Loucy (cell line): ENCODE measurements around the gene DHRS3.
"Not testable (repeated sequence)": the region's sequence is repeated elsewhere in the genome, so short reads cannot be mapped to it uniquely, and the experiment has no call there.

Source experiments
- H2AFZ ChIP-seq: fragments of 200-600 bp; sonication (generic); 2 replicates; pipeline ENCODE4 v1.6.0; 2016; ENCODE audit warnings: antibody characterized with exemption, mild to moderate bottlenecking, low read length, moderate library complexity
- H3F3A ChIP-seq: fragments of 200-600 bp; 2 replicates; pipeline ENCODE4 v1.6.0; 2016; ENCODE audit warnings: antibody characterized with exemption, low read depth, mild to moderate bottlenecking
- H3K27me3 ChIP-seq: fragments of 200-600 bp; sonication (generic); 2 replicates; pipeline ENCODE4 v1.6.1; 2014; ENCODE audit warnings: low read length, mild to moderate bottlenecking; ENCODE audit not compliant: insufficient read depth, poor library complexity, severe bottlenecking
- H3K36me3 ChIP-seq: fragments of 200-600 bp; sonication (generic); 2 replicates; pipeline ENCODE4 v1.6.1; 2016; ENCODE audit warnings: low read length; ENCODE audit not compliant: insufficient read depth
- H3K4me1 ChIP-seq: fragments of 200-600 bp; sonication (generic); 2 replicates; pipeline ENCODE4 v1.5.1; 2014; ENCODE audit warnings: low read length, mild to moderate bottlenecking; ENCODE audit not compliant: insufficient read depth, poor library complexity, severe bottlenecking
- H3K4me2 ChIP-seq: fragments of 200-600 bp; sonication (generic); 2 replicates; pipeline ENCODE4 v1.6.0; 2014; ENCODE audit warnings: antibody characterized with exemption, low read length, low read depth, mild to moderate bottlenecking; ENCODE audit not compliant: poor library complexity, severe bottlenecking
- H3K4me3 ChIP-seq: fragments of 200-600 bp; sonication (generic); 2 replicates; pipeline ENCODE4 v1.5.1; 2014; ENCODE audit warnings: low read length, mild to moderate bottlenecking, mixed read lengths; ENCODE audit not compliant: poor library complexity, severe bottlenecking
- H3K79me2 ChIP-seq: fragments of 200-600 bp; sonication (generic); 2 replicates; pipeline ENCODE4 v1.6.1; 2014; ENCODE audit warnings: low read length; ENCODE audit not compliant: insufficient read depth
- H3K9ac ChIP-seq: fragments of 200-600 bp; sonication (generic); 2 replicates; pipeline ENCODE4 v1.6.0; 2014; ENCODE audit warnings: mild to moderate bottlenecking, low read depth, low read length, moderate library complexity; ENCODE audit not compliant: poor library complexity, severe bottlenecking
- H3K9me2 ChIP-seq: fragments of 200-600 bp; sonication (generic); replicated peaks from 2 replicates; pipeline ENCODE4 v1.6.1; 2016; ENCODE audit warnings: low read depth, low read length, mixed read lengths
- H3K9me3 ChIP-seq: fragments of 200-600 bp; sonication (generic); 2 replicates; pipeline ENCODE4 v1.6.1; 2014; ENCODE audit warnings: mild to moderate bottlenecking, antibody characterized with exemption, low read length, low read depth; ENCODE audit not compliant: insufficient read depth
- H4K20me1 ChIP-seq: fragments of 200-600 bp; sonication (generic); 2 replicates; pipeline ENCODE4 v1.6.0; 2014; ENCODE audit warnings: antibody characterized with exemption, low read length, mild to moderate bottlenecking; ENCODE audit not compliant: insufficient read depth, poor library complexity, severe bottlenecking
- CTCF ChIP-seq: fragments of 200-600 bp; sonication (generic); conservative IDR thresholded peaks from 2 replicates; pipeline ENCODE4 v1.5.1; 2014; ENCODE audit warnings: mild to moderate bottlenecking, antibody characterized with exemption, low read length
- EZH2phosphoT487 ChIP-seq: fragments of 200-600 bp; IDR thresholded peaks from 2 replicates; pipeline ENCODE4 v1.6.1; 2018; ENCODE audit warnings: antibody characterized with exemption, mild to moderate bottlenecking, moderate library complexity, borderline replicate concordance

Gene DHRS3

DNA sequence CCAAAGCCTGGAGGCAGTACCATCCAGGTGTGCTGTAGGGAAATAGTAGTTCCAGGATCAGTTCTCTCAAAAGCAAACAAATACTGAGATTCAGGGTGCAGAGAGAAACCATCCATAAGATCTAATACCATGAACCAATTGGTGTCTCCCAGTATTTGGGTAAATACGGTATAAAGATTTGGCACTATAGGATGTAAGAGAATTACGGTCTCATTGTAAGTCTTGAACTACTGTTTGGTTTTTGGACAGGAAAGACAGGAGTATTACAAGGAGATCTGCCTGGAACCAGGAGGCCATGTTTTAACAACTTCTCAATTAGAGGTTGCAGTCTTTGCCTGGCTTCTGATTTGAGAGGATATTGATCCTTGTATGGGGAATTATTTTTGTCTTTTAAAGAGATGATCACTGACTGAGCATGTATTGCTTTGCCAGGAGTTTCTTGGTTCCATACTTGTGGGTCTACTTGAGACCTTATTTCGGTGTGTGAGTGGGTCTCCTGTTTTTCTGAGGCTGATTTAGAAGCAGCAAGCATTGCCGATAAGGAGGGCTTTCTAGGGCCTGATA lies 36.1 kb upstream of the DHRS3 start:
- H4K20me1 ChIP-seq = no peaks in the 10 kb centered on the region
- no peaks in the 10 kb centered on the region for H3K79me2 ChIP-seq
- no peak overlapping the region for H2AFZ ChIP-seq
- H3K9ac ChIP-seq = no peak overlapping the region
- TF ChIP-seq EZH2phosphoT487 (no peak), CTCF (no peak)
- H3K9me3 ChIP-seq = no peaks in the 10 kb centered on the region
- peaks cover 5% of the 10 kb centered on the region for H3K4me1 ChIP-seq
- H3F3A ChIP-seq = no peaks in the 10 kb centered on the region
- H3K4me2 ChIP-seq = no peak overlapping the region
- no peaks in the 10 kb centered on the region for H3K27me3 ChIP-seq
- no peaks in the 10 kb centered on the region for H3K9me2 ChIP-seq
- H3K36me3 ChIP-seq = no peaks in the 10 kb centered on the region
- no peak overlapping the region for H3K4me3 ChIP-seq

DNA sequence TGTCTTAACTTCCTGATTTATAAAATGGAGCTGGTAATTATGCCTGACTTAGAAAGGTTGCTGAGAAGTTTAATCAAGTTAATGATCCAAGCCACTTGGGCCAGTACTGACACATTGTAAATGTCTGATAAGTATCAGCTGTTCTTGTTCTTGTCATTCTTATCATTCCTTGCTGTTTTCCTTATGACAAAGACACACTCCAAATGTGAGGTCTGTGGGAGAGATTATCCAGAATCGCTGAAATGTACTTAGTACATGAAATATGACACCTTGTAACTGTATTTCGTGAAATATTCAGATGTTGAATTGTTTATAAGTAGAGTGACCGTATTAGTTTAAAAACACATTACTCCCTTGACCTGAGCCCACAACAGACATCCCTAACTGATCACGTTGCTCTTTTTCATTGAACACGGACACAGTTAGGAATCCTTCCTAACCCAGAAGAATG lies 32.0 kb upstream of the DHRS3 start:
- Histone ChIP-seq H3K79me2 (no peaks in the 10 kb centered on the region), H3K9ac (no peak overlapping the region), H3K36me3 (no peaks in the 10 kb centered on the region), H2AFZ (no peak overlapping the region), H3K4me1 (no peaks in the 10 kb centered on the region), H3K27me3 (no peaks in the 10 kb centered on the region), H4K20me1 (no peaks in the 10 kb centered on the region), H3K4me2 (no peak overlapping the region), H3K4me3 (no peak overlapping the region), H3K9me3 (no peaks in the 10 kb centered on the region), H3K9me2 (no peaks in the 10 kb centered on the region), H3F3A (no peaks in the 10 kb centered on the region)
- TF ChIP-seq EZH2phosphoT487 = no peak
- TF ChIP-seq CTCF = no peak

DNA sequence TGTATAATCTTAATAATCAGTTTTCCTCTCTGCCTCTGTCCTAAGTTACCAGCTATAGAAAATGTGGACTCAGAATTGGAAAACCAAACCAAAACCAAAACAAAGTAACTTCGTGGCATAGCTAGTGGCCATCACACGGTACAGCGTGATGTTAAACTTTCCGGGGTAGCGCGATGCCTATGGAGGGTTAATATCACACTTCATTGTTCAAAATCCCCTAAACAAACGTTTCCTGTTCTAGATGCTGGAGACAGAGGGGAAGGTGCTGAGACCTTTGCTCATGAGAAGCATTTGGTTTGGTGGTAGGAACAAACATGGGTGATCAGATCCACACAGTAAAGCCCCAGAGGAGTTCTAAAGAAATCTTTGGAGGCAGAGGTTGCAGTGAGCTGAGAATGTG lies 30.7 kb upstream of the DHRS3 start:
- H3K4me3 ChIP-seq = no peak overlapping the region
- H3K36me3 ChIP-seq = no peaks in the 10 kb centered on the region
- no peak overlapping the region for H3K9ac ChIP-seq
- no peaks in the 10 kb centered on the region for H3K79me2 ChIP-seq
- TF ChIP-seq CTCF (no peak), EZH2phosphoT487 (no peak)
- no peaks in the 10 kb centered on the region for H3K9me3 ChIP-seq
- no peaks in the 10 kb centered on the region for H3K9me2 ChIP-seq
- H3K4me2 ChIP-seq = no peak overlapping the region
- H4K20me1 ChIP-seq = no peaks in the 10 kb centered on the region
- no peaks in the 10 kb centered on the region for H3F3A ChIP-seq
- H3K4me1 ChIP-seq = no peaks in the 10 kb centered on the region
- H2AFZ ChIP-seq = no peak overlapping the region
- no peaks in the 10 kb centered on the region for H3K27me3 ChIP-seq

DNA sequence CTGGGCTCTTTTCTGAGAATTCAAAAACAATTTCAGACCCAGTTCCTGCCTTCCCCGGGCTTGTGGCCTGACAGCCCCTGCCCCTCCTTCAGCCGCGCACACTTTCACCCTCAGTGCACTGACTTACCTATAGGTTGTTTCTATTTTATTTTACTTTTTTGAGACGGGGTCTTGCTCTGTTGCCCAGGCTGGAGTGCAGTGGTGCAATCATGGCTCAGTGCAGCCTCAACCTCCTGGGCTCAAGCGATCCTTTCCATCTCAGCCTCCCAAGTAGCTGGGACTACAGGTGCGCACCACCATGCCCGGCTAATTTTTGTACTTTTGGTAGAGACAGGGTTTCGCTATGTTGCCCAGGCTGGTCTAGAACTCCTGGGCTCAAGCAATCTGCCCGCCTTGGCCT lies 27.4 kb upstream of the DHRS3 start:
- not testable (repeated sequence) for H3K9me3 ChIP-seq, H3F3A ChIP-seq, H3K9me2 ChIP-seq, H2AFZ ChIP-seq, H3K79me2 ChIP-seq, H3K27me3 ChIP-seq, H3K4me1 ChIP-seq, H4K20me1 ChIP-seq, H3K9ac ChIP-seq, H3K36me3 ChIP-seq, H3K4me3 ChIP-seq, H3K4me2 ChIP-seq
